K562 (cell line): ENCODE data around the gene TBATA.

Source experiments
- GABPB1 ChIP-seq: sonication (generic); formaldehyde crosslinking; IDR thresholded peaks from 2 replicates; pipeline ENCODE4 v1.8.0; 2022; ENCODE audit warnings: mild to moderate bottlenecking, missing genetic modification reagents
- SP2 ChIP-seq: IDR thresholded peaks from 2 replicates; pipeline ENCODE4 v1.6.1; 2011; ENCODE audit warnings: mild to moderate bottlenecking, low read depth, low read length, moderate library complexity; ENCODE audit not compliant: poor library complexity, severe bottlenecking; ENCODE audit errors: extremely low read depth
- ZKSCAN1 ChIP-seq: fragments of 150-350 bp; IDR thresholded peaks from 2 replicates; pipeline ENCODE4 v1.6.1; 2016; ENCODE audit warnings: low read depth, low read length
- TF ChIP-seq, protein P1 (sequence below), 2 experiments: fragments of 450-650 bp; IDR thresholded peaks; 2 replicates each; pipeline ENCODE4 v1.6.1; 2018; ENCODE audit warnings: mild to moderate bottlenecking in 2 of 2, low read depth in 1 of 2; ENCODE audit not compliant: partially characterized antibody in 2 of 2
- TF ChIP-seq, protein P2 (sequence below), 2 experiments: fragments of 450-650 bp; formaldehyde crosslinking in 1 of 2; IDR thresholded peaks; 2 replicates each; pipeline versions ENCODE4 v1.4.0 to v1.6.1; 2014 to 2020; ENCODE audit warnings: mild to moderate bottlenecking in 2 of 2, borderline replicate concordance in 1 of 2, low read depth in 1 of 2

DNA sequence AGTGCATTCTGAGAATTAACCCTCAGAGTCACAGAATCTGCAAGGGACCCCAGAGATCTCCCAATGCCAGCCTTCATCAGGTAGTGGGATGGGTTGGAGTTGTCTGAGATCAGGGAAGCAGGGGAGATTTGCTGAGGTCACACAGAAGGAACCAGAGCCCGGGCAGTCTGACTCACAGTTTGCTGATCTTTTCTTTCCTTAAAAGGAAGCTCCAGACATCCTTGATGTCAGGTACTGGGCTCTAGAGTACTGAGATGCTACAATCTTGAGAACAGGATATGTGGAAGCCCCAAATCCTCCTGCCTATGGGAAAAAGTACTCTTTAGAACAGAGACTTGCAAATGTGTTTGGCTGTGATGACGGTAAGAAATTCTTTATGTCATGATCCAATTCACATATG, 706 bp downstream of the TBATA start:
- TF ChIP-seq SP2 (no peak), ZKSCAN1 (no peak), GABPB1 (CRISPR knock-in tag) (no peak)
- TF ChIP-seq, protein P1, sequence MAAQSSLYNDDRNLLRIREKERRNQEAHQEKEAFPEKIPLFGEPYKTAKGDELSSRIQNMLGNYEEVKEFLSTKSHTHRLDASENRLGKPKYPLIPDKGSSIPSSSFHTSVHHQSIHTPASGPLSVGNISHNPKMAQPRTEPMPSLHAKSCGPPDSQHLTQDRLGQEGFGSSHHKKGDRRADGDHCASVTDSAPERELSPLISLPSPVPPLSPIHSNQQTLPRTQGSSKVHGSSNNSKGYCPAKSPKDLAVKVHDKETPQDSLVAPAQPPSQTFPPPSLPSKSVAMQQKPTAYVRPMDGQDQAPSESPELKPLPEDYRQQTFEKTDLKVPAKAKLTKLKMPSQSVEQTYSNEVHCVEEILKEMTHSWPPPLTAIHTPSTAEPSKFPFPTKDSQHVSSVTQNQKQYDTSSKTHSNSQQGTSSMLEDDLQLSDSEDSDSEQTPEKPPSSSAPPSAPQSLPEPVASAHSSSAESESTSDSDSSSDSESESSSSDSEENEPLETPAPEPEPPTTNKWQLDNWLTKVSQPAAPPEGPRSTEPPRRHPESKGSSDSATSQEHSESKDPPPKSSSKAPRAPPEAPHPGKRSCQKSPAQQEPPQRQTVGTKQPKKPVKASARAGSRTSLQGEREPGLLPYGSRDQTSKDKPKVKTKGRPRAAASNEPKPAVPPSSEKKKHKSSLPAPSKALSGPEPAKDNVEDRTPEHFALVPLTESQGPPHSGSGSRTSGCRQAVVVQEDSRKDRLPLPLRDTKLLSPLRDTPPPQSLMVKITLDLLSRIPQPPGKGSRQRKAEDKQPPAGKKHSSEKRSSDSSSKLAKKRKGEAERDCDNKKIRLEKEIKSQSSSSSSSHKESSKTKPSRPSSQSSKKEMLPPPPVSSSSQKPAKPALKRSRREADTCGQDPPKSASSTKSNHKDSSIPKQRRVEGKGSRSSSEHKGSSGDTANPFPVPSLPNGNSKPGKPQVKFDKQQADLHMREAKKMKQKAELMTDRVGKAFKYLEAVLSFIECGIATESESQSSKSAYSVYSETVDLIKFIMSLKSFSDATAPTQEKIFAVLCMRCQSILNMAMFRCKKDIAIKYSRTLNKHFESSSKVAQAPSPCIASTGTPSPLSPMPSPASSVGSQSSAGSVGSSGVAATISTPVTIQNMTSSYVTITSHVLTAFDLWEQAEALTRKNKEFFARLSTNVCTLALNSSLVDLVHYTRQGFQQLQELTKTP (IDR thresholded peaks at IDR 0.05; ENCODE audit: low read depth in 1 of 2, partially characterized antibody in 2 of 2), result no peak
- TF ChIP-seq, protein P2, sequence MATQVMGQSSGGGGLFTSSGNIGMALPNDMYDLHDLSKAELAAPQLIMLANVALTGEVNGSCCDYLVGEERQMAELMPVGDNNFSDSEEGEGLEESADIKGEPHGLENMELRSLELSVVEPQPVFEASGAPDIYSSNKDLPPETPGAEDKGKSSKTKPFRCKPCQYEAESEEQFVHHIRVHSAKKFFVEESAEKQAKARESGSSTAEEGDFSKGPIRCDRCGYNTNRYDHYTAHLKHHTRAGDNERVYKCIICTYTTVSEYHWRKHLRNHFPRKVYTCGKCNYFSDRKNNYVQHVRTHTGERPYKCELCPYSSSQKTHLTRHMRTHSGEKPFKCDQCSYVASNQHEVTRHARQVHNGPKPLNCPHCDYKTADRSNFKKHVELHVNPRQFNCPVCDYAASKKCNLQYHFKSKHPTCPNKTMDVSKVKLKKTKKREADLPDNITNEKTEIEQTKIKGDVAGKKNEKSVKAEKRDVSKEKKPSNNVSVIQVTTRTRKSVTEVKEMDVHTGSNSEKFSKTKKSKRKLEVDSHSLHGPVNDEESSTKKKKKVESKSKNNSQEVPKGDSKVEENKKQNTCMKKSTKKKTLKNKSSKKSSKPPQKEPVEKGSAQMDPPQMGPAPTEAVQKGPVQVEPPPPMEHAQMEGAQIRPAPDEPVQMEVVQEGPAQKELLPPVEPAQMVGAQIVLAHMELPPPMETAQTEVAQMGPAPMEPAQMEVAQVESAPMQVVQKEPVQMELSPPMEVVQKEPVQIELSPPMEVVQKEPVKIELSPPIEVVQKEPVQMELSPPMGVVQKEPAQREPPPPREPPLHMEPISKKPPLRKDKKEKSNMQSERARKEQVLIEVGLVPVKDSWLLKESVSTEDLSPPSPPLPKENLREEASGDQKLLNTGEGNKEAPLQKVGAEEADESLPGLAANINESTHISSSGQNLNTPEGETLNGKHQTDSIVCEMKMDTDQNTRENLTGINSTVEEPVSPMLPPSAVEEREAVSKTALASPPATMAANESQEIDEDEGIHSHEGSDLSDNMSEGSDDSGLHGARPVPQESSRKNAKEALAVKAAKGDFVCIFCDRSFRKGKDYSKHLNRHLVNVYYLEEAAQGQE (IDR thresholded peaks at IDR 0.05; ENCODE audit: borderline replicate concordance), result no peak
- TF ChIP-seq, protein P2 (CRISPR knock-in tag; IDR thresholded peaks at IDR 0.05; ENCODE audit: low read depth), result no peak
